ENCODE results near the gene SH2D1A. TPM values are rescaled to one million over a fixed set of nuclear protein-coding genes. Genes with fewer than 3 reads are reported as not detected.
"Not testable (repeated sequence)": the region's sequence is repeated elsewhere in the genome, so short reads cannot be mapped to it uniquely, and the experiment has no call there.

The SH2D1A gene
- total RNA-seq = 0.16 TPM

DNA sequence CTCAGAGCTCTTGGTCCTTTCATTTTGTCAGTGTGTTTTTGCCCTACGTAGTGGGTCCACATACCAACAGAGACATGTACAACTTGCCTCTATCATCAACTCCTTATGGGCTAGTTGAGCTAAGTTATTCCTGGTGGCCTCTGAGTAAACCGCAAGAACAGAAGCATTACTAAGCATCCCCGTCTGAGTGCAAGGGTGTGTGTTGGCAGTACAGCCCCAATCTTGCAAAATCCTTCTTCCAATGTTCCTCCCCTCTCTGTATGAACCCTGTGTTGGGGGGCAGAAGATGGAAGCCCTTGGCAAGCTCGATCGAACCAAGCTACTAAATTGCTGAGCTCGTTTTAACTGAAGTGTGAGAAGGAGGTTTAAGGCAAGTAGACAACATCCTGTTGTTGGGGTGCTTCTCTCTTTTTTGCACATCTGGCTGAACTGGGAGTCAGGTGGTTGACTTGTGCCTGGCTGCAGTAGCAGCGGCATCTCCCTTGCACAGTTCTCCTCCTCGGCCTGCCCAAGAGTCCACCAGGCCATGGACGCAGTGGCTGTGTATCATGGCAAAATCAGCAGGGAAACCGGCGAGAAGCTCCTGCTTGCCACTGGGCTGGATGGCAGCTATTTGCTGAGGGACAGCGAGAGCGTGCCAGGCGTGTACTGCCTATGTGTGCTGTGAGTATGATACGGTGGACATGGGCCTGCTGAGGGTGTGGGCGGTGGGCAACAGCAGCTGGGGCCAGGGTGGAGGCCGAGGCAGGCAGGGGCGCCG lies at the start of gene SH2D1A:
Gene SH2D1A (plus strand): TSS at position 447 of the 760 bp plus-strand sequence. CDS start 80 bp downstream, at position 527.
- no peak for ATAC-seq

DNA sequence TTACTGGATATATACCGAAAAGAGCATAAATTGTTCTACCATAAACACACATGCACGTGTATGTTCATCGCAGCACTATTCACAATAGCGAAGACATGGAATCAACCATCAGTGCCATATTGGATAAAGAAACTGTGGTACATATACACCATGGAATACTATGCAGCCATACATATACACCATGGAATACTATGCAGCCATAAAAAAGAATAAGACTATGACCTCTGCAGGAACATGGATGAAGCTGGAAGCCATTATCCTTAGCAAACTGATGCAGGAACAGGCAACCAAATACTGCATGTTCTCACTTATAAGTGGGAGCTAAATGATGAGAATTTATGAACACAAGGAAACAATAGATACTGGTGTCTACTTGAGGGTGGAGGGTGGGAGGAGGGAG lies 47.0 kb upstream of the SH2D1A start:
- not testable (repeated sequence) for ATAC-seq

DNA sequence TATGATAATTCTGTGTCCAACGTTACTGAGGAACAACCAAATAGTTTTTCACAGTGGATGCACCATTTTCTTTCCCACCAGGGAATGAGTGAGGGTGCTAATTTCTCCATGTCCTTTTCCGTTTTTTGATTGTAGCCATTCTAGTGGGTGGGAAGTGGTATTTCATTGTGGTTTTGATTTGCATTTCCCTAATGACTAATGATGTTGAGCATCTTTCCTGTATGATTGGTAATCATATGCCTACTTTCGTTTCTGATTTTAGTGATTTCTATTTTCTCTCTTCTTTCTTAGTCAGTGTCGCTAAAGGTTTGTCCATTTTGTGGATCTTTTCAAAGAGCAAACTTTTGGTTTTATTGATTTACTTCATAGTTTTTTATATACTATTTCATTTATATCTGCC lies 46.0 kb upstream of the SH2D1A start:
- ATAC-seq = no peak

DNA sequence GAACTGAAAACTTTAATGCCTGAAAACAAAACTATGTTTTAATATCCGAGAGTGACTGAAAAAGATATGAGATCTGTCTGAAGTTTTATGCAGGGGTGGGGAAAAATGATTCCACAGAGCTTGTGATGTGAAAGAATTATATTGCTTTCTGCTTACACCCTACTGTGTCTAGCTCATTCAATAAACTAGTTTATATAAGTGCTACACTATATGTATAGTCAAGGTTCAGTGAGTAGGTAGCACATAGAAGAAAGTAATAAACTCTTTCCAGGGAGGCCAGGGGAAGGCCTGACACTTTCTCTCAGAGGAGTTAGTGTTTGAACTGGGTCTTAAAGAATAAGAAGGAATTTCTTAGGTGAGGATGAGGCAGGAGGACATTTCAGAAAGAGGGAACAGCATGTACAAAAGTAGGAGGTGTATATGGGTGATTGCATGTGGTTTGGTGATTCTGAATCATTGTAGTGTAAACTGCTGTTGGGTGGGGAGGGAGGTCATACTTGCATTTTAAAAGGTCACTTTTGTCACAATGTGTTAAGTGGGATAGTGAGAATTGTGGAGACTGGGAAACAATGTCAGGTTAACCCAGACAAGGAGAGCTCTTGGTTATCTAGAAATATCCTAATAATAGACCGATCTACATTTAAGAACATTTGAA lies 39.0 kb upstream of the SH2D1A start:
- ATAC-seq = no peak

DNA sequence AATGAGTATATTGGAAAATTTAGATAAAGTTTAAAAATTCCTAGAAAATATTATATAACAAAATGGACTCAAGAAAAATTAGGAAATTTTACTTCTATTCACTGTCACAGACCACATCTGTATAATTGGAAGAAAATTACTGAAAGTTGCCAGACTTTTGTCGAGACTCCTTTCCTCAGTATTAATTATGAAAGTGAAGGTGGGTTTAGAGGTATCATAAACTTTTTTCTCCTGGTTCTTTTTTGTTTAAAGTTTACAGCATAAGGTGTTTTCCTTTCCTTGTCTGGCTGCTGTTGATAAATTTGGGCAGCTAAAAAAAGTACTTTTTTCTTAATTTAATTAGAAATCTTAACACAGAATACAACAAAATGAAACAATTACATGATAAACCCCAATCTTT lies 20.6 kb upstream of the SH2D1A start:
- ATAC-seq = no peak

DNA sequence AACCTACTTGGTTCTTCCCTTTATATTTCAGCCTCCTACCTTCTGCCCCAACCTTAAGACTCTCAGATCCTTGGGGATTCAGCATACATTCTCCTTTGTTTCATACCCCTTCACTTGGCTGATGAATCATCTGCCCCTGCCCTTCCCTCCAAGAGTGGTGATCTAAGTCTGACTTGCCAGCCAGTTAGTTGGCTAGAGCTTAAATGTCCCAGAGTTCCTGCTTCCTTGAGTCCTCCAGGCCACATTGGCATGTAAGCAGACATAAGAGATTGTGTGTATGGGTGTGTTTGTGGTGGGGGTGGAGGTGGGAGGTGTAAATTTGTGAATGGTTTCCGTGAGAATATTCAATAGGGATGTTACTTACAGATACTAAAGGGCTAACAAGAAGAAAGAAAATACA lies 17.6 kb upstream of the SH2D1A start:
- ATAC-seq = peak; percentile 53

DNA sequence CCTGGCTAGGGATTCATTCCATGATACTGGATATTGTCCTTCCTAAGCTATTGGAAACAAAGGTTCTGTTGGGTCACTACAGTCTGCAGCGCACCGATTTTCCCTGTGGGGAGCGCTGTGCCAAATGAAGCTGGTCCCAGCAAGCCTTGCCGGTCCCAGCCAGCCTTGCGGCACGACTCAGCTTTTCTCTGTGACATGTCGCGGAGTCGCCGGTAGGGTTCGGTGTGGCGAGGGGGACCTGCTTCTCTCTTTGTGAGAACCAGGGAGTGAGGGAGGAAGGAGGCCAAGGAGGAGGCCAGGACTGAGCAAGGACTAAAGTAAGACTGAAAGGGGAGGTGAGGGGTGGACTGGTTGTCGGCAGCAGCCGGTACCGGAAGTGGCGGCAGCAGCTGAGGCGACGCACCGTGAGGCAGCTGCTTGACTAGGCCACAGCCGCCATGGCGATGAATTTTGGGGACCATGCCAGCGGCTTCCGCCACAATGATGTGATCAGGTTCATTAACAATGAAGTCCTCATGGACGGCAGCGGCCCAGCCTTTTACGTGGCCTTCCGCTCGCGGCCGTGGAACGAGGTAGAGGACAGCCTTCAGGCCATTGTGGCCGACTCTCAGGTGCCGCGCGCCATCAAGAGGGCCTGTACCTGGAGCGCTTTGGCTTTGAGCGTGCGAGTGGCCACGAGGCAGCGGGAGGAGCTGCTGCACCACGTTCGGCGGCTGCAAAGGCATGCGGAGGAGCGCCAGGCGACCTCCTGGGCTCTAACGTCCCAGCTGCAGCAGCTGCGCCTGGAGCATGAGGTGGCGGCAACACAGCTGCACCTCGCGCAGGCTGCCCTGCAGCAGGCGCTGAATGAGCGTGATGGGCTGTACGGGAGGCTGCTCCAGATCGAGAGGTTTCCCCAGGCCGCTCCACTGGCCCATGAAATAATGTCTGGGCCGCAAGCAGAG lies 13.6 kb upstream of the SH2D1A start, which contains the start of gene TEX13D:
Gene TEX13D (plus strand): TSS at position 180 of the 944 bp plus-strand sequence. CDS start 258 bp downstream, at position 438.
- ATAC-seq = no peak

DNA sequence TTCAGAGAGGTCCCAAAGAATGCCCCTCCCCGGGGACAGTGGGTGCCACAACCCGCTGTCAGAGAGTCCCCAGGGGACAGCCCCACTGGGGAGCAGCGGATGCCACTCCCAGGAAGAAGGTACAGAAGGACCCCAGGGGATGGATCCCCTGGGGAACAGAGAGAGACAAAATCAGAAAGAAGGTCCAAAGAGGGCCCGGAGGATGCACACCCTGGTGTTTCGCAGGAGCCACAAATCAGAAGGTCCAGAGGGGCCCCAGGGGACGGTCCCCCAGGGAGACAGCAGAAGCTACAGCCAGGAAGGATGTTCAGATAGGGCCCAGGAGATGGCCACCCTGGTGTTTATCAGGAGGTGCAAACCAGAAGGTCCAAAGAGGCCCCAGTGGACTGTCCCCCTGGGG lies 12.5 kb upstream of the SH2D1A start:
- no peak for ATAC-seq

DNA sequence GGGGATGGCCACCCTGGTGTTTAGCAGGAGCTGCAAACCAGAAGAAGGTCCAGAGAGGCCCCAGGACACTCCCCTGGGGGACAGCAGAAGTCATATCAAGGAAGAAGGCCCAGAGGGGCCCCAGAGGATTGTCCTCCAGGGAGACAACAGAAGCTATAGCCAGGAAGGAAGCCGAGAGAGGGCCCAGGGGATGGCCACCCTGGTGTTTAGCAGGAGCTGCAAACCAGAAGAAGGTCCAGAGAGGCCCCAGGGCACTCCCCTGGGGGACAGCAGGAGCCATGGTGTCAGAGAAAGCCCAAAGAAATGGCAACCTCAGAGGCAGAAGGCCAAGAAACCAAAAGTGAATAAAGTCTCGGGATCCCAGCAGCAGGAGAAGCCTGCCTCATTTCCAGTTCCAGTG lies 11.8 kb upstream of the SH2D1A start:
- not testable (repeated sequence) for ATAC-seq

DNA sequence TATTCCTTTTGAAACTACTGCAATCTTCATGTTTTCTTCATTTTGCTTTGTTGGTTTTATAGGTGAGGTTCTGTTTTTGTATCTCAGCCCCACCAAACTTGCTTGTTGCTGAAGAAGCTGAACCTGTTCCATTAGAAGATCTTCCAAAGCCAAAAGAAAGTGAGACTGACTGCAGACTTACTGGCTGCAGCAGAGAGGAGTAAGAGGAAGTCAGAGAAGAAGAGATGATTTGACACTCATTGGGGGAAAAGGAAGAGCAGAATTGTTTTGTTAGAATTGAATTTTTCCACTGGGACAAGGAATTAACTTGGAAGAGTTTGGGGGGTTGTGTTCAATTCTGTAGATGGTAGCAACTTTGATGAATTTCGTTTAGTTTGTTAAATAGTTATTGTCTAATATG lies 10.8 kb upstream of the SH2D1A start:
- no peak for ATAC-seq

DNA sequence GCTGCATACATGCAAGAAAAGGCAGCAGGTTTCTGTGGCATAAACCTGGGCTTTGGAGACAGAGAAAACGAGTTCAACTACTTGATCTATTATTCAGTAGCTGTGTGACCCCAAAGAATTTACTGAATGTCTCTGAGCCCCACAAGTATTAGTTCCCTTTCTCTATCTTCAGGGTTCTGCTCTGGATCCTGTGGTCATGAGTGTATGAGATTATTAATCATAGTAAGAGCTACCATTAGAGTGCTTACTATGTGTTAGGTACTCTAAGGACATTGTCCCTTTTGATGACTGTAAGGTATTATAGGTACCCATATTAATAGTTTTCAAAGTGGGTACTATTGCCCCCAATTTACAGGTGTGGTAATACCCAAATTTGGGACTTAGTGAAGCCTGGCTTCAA lies 8.4 kb upstream of the SH2D1A start:
- no peak for ATAC-seq

DNA sequence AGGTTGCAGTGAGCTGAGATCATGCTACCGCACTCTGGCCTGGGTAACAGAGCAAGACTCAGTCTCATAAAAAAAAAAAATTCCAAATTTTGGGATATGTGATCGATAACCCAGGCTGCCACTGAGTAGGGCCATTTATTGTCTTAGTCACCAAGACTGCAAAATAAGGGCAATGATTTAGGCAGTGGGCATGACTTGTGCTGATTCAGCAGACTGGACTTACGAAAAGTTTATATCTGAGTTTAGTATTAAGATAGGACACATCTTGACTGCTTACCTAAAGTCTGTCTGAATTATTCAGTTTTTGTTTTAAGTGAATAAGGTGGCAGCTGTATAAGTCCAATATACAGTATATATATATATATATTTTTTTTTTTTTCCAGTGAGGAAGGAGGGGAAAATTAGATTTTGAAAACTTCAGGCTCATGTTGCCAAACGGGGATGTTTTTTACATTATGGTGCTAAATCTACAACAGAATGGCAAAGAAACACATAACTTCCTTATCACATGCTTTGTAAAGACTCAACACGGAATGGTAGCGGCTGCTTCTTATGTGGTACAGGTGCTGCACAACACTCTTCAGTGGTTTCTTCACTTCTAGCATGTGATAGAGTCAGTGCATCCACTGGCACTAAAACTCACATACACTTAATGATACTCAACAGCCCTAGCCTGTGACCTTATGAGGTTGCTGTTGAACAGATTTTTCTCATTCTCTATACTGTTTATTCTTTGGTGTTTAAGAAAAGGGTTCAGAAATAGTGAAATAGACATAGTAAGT lies 7.4 kb upstream of the SH2D1A start:
- no peak for ATAC-seq

DNA sequence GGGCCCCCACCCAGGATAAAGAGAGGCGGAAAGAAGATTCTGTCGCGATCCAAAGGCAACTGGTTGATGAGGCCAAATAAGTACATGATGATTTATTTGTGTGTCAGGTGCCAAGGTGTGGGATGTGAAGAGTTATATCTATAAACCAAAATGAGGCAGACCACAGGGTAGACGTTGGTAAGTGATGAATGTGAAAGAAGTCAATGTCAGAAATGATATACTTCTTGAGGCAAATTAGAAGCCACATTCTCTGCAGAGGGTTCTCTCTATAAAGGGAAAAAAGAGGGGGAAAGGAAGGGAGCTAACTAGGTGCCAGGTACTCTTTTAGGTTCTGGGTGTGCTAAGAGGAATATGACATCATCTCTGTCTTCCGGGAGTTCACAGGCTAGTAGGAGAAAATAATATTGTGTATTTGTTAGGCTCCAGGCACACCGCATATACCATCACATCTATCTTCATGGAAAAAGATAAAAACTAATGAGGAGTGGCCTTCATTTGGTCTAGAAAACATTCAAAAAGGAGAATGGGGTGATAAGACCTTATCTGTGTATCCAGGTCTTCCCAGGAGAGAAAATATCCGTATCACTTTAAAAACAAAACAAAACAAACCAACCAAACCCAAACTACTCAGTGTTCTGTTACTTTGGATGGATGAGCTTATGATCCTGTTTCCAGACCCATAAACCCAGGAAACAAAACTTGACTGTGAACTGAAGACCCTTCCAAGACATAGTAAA lies 4.8 kb upstream of the SH2D1A start:
- ATAC-seq = no peak

DNA sequence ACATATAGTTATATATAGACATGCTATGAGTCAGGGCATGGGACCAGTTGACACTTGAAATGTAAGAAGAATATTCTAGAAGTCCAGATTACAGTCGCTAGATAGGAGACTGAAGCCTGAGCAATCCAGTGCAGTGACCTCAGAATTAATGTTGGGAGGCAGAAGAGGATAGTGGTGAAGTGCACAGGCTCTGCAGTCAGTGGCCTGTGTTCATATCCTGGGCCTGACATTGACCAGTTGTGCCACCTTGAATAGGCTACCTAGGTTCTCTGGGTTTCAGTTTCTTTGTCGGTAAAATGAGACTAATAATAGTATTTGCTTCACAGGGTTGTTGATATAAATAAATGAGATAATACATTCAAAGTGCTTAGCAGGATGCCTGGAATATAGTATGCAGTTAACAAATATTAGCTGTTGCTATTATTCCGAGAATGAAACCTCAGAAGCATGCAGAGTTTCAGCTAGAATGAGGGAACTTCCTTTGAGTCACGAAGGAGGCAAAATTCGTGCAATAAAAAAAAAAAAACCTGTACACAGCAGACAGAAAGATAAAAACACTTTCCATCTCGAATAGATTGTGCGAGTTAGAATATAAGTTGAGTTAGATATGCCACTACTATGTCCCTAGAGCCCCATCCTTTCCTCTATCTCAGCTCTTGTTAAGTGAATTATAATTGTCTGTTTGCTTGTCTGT lies 4.0 kb upstream of the SH2D1A start:
- ATAC-seq = no peak

DNA sequence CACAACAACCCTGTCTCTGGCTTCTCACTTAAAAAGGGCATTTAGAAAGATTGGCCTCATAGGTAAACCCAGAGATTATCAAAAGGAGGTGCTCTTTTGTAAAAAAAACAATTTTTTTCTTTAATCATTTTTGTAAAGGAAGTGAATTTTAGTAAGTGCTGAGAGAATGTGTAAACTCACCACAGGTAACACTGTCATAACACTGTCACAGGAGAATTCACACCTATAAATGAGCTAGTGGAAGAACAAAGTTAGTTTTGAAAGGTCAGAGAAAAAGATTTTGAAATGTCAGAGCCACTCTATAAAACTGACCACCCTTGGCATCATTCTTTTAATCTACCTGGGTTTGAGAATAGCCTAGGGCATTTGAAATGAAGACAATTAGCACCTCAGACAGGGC lies 3.3 kb upstream of the SH2D1A start:
- no peak for ATAC-seq

DNA sequence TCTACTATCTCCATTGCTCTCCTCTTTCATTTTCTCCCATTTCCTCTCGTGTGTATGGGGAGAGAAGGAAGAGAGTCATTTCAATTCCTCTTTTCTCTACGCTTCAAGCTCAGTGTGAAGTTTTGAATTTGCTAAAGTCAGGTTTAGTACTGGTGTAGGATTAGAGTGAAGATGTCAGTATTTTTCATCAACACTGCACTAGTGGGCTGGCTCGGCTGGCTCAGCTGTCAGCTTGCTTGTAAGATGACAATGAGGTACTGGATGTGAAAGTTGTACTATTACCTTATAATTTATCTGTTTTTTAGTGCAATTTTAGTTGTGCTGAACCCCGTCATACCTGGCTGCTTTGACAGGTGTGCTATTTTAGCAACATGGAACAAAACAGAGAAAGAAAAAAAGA lies 2.1 kb upstream of the SH2D1A start:
- no peak for ATAC-seq

DNA sequence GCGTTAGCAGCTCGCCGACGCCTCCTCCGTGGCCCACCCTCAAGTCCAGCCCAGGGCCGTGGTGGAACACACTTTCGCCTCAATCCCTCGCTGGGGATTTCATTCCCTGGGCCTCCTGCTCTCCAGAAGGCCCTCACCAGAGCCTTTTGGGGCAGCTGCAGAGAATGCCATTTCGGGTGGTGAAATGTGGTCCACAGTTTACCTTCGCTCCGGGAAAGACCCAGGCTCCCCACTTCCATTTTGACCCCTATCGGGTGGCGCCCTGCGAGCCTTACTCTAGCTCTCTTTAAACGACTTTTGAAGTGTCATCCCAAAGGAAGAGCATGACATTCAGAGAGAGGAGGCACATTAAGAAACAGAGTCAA lies 496 bp downstream of the SH2D1A start:
- no peak for ATAC-seq

DNA sequence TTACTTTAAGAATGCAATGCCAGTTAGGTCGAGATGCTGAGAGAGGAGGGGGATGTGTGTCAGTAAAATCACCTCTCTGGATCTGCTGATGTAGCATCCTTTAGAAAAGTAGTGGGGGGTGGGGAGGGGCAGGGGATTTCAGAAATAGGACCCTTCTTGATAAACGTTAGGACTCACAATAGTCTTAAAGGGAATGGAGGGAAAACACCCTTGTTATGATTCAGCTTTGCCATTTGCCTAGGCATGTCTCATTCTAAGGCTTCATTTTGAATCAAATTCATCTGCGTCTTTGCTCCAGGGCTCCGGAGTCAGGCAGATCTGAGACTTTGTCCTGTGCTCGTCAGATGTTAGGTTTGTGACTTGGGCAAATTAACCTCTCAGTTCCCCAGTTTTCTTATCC lies 879 bp downstream of the SH2D1A start:
- ATAC-seq = no peak

DNA sequence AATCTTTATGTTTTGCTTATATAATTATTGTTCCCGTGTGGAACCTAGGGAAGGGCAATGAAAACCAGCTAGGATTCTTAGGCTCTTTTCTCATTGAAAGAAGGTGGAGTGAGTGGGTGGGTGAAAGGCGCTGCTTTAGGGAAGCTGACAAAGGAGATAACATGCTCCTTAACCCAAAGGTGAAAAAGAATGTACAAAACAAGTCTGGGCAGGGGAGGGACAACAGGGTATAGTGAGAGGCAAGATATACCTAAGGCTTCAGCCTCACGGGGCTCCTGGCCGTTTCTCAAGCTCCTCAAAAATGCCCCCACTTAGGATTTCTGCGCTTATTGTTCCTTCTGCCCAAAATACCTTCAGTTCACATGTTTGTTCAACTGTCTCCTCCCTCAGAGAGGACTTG lies 1.8 kb downstream of the SH2D1A start:
- no peak for ATAC-seq

DNA sequence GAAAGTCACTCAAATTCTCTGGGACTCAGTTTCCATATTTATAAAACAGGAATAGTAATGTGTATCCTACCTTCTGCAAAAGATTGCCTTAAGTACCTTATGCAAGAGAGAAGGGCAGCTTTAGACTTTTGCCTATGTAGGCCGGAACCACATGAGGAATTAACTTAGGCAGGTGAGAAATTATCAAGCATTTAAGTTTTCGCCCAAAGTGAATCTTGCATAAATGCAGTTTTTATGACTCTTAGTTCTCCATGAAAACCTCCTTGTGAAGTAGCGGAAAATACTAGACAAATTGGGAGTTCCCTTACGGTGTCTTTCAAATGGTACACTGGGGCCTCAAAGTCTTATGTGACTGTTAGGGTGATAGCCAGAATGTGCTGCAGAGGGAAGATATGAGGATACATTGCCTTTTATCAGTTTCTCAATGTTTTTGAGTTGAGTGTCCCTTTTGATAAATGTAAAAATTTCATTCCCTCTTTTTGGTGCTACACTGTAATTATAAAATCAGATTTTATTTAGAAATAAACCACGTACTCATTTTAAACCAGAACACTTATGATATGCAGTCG lies 2.6 kb downstream of the SH2D1A start:
- no peak for ATAC-seq

DNA sequence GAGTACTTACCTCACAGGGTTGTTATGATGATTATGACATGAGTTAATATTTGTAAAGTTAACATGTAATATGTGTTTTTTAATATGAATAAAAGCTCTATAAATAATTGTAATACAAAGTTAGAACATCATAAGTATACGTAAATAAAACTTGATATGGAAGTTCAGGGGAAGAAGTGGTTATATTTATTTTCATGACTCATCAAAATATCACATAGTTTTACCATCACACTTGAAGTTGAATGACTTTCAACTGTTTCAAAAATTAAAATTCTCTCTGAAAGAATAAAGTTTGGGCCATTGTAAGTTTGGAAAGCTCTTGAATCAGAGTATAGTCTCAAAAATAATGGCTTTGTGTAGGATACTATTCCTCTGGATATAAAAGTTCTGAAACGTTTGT lies 8.3 kb downstream of the SH2D1A start:
- ATAC-seq = no peak
